HG02885 (cell line): ENCODE data around the gene EDNRB.
A peak's percentile ranks its signal among the peaks of the same experiment; 100 is the strongest.
"Not testable (repeated sequence)": the region's sequence is repeated elsewhere in the genome, so short reads cannot be mapped to it uniquely, and the experiment has no call there.

Experiments
- ATAC-seq: cut with Tn5 transposase; IDR thresholded peaks from one replicate; pipeline ENCODE4 v1.9.1; 2021; ENCODE audit warnings: mild to moderate bottlenecking; ENCODE audit not compliant: unreplicated experiment, poor library complexity

The EDNRB gene

DNA sequence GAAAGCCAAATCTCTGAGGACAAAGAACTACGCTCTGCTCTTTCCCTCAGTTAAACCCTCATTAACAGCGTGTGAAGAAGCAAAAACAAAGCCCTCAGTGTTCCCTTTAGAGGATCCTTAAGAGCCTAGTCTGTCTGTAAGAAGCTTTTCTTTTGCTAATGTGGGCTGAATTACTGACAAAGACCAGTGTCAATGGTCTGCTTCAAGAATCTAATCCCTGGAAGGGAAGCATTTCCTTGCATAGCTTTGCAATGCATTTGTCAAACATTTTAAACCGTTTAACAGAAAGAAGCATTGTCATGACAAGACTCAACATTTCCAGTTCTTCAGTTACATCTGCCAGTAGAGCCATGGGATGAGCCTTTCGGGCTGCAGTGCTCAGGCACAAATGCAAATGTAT is 64.9 kb downstream of the EDNRB start:
- no peak for ATAC-seq

DNA sequence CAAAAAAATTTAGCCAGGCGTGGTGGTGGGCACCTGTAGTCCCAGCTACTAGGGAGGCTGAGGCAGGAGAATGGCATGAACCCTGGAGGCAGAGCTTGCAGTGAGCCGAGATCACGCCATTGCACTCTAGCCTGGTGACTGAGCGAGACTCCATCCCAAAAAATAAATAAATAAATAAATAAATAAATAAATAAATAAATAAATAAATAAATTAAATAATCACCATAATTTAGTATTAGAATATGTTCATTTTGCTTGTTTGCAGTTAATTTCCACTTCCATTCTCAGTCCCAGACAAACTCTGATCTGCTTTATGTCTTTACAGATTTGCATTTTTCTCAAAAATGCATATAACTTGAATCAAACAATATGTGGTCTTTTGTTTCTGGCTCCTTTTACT is 70.6 kb downstream of the EDNRB start:
- ATAC-seq: not testable (repeated sequence)

DNA sequence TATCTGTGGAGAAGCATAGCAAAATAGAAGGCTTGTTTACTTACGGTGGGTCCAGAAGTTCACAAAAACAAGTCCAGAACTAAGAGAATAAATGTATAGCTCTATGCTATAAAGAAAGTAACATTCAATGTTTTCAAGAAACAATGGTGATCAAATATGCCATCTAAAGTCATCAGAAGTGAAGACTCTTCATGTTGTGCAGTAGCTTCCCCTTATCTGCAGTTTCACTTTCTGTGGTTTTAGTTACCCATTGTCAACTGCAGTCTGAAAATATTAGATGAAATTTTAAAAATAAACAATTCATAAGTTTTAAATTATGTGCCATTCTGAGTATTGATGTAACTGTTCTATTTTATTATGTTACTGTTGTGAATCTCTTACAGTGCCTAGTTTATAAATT is 72.5 kb downstream of the EDNRB start:
- peak; percentile 78 for ATAC-seq
